LNCaP clone FGC (cell line): Measurements from ENCODE around the gene ROR2.

Source experiments
- DNase-seq: peaks from one replicate; pipeline ENCODE4 v3.0.0-alpha.2; 2011; ENCODE audit warnings: low read depth
- H3K4me3 ChIP-seq: 2 replicates; pipeline ENCODE4 v1.5.1; 2011; ENCODE audit warnings: mild to moderate bottlenecking, low read depth, low read length, control low read depth
- TF ChIP-seq, protein P1 (sequence below): IDR thresholded peaks from 2 replicates; pipeline ENCODE4 v1.5.1; 2012; ENCODE audit warnings: mild to moderate bottlenecking; ENCODE audit not compliant: control insufficient read depth, insufficient read depth; ENCODE audit errors: extremely low read depth

Gene ROR2

GRCh38 chr9:91884153-91884552 is 65.9 kb downstream of the ROR2 start:
- H3K4me3 ChIP-seq, result no peak overlapping the region
- no peak for DNase-seq
- TF ChIP-seq, protein P1, sequence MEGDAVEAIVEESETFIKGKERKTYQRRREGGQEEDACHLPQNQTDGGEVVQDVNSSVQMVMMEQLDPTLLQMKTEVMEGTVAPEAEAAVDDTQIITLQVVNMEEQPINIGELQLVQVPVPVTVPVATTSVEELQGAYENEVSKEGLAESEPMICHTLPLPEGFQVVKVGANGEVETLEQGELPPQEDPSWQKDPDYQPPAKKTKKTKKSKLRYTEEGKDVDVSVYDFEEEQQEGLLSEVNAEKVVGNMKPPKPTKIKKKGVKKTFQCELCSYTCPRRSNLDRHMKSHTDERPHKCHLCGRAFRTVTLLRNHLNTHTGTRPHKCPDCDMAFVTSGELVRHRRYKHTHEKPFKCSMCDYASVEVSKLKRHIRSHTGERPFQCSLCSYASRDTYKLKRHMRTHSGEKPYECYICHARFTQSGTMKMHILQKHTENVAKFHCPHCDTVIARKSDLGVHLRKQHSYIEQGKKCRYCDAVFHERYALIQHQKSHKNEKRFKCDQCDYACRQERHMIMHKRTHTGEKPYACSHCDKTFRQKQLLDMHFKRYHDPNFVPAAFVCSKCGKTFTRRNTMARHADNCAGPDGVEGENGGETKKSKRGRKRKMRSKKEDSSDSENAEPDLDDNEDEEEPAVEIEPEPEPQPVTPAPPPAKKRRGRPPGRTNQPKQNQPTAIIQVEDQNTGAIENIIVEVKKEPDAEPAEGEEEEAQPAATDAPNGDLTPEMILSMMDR, result no peak

DNA sequence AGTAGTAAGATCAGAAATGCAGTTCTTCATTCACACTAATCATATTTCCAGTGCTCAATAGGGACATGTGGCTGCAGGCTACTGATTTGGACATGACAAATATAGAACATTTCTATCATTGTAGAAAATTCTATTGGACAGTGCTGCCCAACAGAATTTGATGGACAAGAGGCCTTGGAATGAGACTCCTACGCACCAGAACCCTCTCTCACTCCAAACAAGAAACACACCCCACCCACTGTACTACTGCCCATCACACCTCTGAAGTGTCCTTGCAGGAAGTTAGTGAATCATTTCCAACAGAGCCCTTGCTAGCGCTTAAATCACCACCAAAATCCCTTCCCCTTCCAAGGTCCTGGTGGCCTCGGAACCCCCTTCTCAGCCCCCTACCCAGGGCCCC is 66.5 kb downstream of the ROR2 start:
- no peak for DNase-seq
- H3K4me3 ChIP-seq, result no peak overlapping the region
- TF ChIP-seq, protein P1, result no peak

GRCh38 chr9:91882627-91883026 is 67.4 kb downstream of the ROR2 start:
- no peak for DNase-seq
- no peak overlapping the region for H3K4me3 ChIP-seq

DNA sequence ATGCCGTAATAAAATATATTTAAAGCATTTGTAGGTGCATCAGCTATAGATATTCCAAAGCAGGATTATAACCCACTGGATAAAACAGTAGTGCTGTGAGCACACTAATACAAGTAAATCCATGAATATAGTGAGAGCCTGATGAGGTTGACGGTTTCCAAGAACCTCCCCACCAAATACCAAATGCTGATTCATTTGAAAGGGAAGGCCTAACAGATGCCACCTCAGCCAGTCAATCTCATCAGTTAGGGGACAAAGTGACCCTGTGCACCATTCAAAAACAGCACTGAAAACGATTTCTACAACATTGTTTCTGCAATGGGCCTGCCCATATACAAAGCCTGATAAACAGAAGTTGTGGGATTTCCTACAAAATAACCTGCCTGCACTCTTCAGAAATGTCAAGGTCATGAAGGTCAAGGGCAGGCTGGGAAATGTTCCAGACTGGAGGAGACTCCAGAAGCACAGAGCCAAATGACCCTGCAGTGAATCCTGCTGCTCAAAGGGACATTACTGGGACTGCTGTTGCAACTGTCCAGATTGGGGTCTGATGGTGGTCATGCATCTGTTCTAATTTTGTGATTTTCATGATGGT is 69.6 kb downstream of the ROR2 start:
- TF ChIP-seq, protein P1, result no peak

More at GRCh38 chr9:91882627-91883026, 67.4 kb downstream of the ROR2 start:
- TF ChIP-seq, protein P1, result peak; percentile 55

GRCh38 chr9:91879231-91879630 is 70.8 kb downstream of the ROR2 start:
- DNase-seq, result no peak

More for the DNA sequence above, 69.6 kb downstream of the ROR2 start:
- no peak for DNase-seq
- no peak overlapping the region for H3K4me3 ChIP-seq

GRCh38 chr9:91873637-91874051 is 76.4 kb downstream of the ROR2 start:
- no peak overlapping the region for H3K4me3 ChIP-seq
- DNase-seq, result no peak
- TF ChIP-seq, protein P1, result no peak

More at GRCh38 chr9:91879231-91879630, 70.8 kb downstream of the ROR2 start:
- TF ChIP-seq, protein P1, result no peak
- H3K4me3 ChIP-seq, result no peak overlapping the region
